ENCODE measurements around the gene ERCC8.

- TF ChIP-seq CTCF (conservative IDR thresholded peaks at IDR 0.05; ENCODE audit: low read length) (peak; percentile 53), EZH2phosphoT487 (IDR thresholded peaks at IDR 0.05; ENCODE audit: borderline replicate concordance) (no peak)
Observed at GRCh38 chr5:60929024-60929423, 15.8 kb downstream of the ERCC8 start.
